SJCRH30 (cell line): ENCODE data around the gene TTYH2. TPM values are rescaled to one million over a fixed set of nuclear protein-coding genes. Genes with fewer than 3 reads are reported as not detected.

Source experiments
- DNase-seq, 2 experiments: peaks; one replicate each; pipeline ENCODE4 v3.0.0-alpha.2; 2015 to 2020
- H3K27ac ChIP-seq: fragments of 250-450 bp; sonication (Bioruptor Pico); 2 replicates; pipeline ENCODE4 v1.5.1; 2020; ENCODE audit warnings: mild to moderate bottlenecking, moderate library complexity
- H3K27me3 ChIP-seq: fragments of 250-450 bp; sonication (Bioruptor Pico); 2 replicates; pipeline ENCODE4 v1.5.1; 2020; ENCODE audit warnings: mild to moderate bottlenecking, moderate library complexity
- H3K36me3 ChIP-seq: fragments of 250-450 bp; sonication (Bioruptor Pico); 2 replicates; pipeline ENCODE4 v1.5.1; 2020; ENCODE audit warnings: mild to moderate bottlenecking, moderate library complexity
- H3K4me1 ChIP-seq: fragments of 250-450 bp; sonication (Bioruptor Pico); 2 replicates; pipeline ENCODE4 v1.5.1; 2020; ENCODE audit warnings: mild to moderate bottlenecking, moderate library complexity
- H3K4me3 ChIP-seq: fragments of 250-450 bp; sonication (Bioruptor Pico); 2 replicates; pipeline ENCODE4 v1.5.1; 2020; ENCODE audit warnings: mild to moderate bottlenecking, moderate library complexity
- H3K9me3 ChIP-seq: fragments of 250-450 bp; sonication (Bioruptor Pico); replicated peaks from 2 replicates; pipeline ENCODE4 v1.5.1; 2020; ENCODE audit warnings: mild to moderate bottlenecking, moderate library complexity
- total RNA-seq: library from RNA; depleted of rRNA; stranded (reverse); fragments of >200 nt; shearing (Covaris generic); gene quantifications from 2 replicates; pipeline ENCODE4 v1.2.3, GENCODE V29; 2014; rRNA removed

The TTYH2 gene
- total RNA-seq, 1 experiment from 2014 or later: 45.8 TPM

DNA sequence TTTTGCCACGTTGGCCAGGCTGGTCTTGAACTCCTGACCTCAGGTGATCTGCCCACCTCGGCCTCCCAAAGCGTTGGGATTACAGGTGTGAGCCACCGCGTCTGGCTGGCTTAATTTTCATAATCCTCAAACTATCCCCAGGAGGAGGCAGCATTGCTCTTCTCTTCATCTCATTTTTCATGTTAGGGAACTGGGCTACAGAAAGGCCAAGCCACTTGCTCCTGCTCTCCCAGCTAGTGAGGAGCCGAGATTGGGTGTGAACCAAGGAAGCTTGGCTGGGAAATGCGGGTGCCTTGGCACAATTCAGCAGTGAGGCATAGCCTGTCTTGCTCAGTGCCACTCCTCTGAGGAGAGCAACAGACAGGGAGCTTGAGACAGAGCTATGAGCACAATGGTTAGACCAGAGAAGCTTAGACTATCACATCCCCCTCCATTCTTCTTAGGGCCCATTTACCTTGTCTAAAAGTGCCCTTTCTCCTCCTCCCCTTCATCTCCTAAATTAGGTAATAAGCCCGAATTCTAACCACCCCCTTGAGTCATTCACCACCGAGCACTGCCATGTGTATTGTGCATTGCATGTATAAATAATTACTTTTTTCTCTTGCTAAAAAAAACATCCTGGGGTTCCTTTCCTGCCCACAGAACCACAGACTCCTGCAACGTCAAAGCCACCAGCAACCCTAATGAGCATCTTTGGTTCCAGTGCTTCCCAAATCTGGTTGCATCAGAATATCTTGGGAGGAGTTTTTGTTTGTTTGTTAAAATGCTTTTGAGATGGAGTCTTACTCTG, 92.7 kb downstream of the TTYH2 start:
- no peaks in the 10 kb centered on the region for H3K36me3 ChIP-seq
- DNase-seq: peak in 1 of 2 experiments; percentile 30
- H3K4me3 ChIP-seq: no peak overlapping the region
- H3K9me3 ChIP-seq: no peaks in the 10 kb centered on the region
- H3K27ac ChIP-seq: no peak overlapping the region
- no peaks in the 10 kb centered on the region for H3K4me1 ChIP-seq
- H3K27me3 ChIP-seq: peaks cover 7% of the 10 kb centered on the region

- Histone ChIP-seq H3K27me3 (peaks cover 7% of the 10 kb centered on the region), H3K4me1 (no peaks in the 10 kb centered on the region), H3K27ac (no peak overlapping the region), H3K9me3 (no peaks in the 10 kb centered on the region), H3K4me3 (no peak overlapping the region), H3K36me3 (no peaks in the 10 kb centered on the region)
- no peak for DNase-seq
Observed at GRCh38 chr17:74307984-74308773, 94.8 kb downstream of the TTYH2 start.

DNA sequence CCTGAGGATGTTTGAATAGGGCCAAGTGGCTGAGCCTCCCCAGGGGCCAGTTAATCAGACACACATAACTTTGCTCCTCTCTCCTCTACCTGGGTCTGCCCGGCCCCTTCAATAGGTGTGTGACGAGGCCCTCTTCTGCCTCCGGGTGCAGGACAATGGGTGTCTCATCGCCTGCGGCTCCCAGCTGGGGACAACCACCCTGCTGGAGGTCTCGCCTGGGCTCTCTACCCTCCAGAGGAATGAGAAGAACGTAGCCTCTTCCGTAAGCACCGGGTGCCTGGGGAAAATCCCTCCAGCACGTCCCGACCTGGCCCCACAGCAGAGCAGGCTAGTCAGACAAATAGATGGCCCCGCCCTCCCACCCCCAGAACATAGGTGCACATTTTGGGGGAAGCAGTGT, 96.5 kb downstream of the TTYH2 start:
- no peak for DNase-seq
- no peaks in the 10 kb centered on the region for H3K4me1 ChIP-seq
- no peak overlapping the region for H3K27ac ChIP-seq
- H3K36me3 ChIP-seq: no peaks in the 10 kb centered on the region
- no peaks in the 10 kb centered on the region for H3K9me3 ChIP-seq
- no peak overlapping the region for H3K4me3 ChIP-seq
- H3K27me3 ChIP-seq: peaks cover 7% of the 10 kb centered on the region

Other genes with a start within 250 kb of the TTYH2 start
- gene RPL38, start 9.9 kb upstream of the TTYH2 start, total RNA-seq: 5,758 and 5,854 TPM in 2 replicates
- gene DNAI2, start 60.7 kb downstream of the TTYH2 start, total RNA-seq: not detected in 2 replicates
- gene KIF19, start 112.7 kb downstream of the TTYH2 start, total RNA-seq: not detected in 2 replicates
- not detected in 2 replicates for gene BTBD17, start 148.3 kb downstream of the TTYH2 start, total RNA-seq
- gene GPR142, start 153.9 kb downstream of the TTYH2 start, total RNA-seq: not detected in 2 replicates
- gene GPRC5C, start 218.5 kb downstream of the TTYH2 start, total RNA-seq: not detected in 2 replicates